Activated T-cell treated with anti-CD3 and anti-CD28 coated beads for 4 hours (primary cell): Measurements from ENCODE around the gene JAG1.
"Not testable (repeated sequence)": the region's sequence is repeated elsewhere in the genome, so short reads cannot be mapped to it uniquely, and the experiment has no call there.

Experiments used
- DNase-seq: peaks from one replicate; pipeline ENCODE4 v3.0.0-alpha.2; 2020

JAG1 gene

GRCh38 chr20:10634683-10635411 lies 39.0 kb downstream of the JAG1 start:
- DNase-seq, result no peak

GRCh38 chr20:10634211-10634610 lies 39.6 kb downstream of the JAG1 start:
- DNase-seq, result no peak

DNA sequence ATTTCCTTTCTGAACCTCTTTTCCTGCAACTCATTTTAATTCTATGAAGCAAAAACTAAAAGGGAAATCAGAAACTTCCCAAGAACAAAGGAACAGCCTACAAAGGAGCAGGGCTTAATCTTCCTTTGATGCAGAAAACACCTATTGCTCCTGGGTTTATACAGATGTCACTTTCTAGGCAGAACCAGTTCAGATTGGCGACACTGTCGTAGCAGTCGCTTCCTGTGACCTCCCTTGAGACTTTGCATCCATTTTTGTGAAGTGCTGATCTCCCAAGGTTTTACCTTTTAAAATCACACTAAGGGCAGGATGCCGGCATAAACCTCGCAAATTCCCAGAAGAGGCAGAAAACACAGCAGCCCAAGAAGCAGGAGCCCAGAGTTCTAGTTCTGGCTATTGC lies 40.1 kb downstream of the JAG1 start:
- DNase-seq, result no peak

DNA sequence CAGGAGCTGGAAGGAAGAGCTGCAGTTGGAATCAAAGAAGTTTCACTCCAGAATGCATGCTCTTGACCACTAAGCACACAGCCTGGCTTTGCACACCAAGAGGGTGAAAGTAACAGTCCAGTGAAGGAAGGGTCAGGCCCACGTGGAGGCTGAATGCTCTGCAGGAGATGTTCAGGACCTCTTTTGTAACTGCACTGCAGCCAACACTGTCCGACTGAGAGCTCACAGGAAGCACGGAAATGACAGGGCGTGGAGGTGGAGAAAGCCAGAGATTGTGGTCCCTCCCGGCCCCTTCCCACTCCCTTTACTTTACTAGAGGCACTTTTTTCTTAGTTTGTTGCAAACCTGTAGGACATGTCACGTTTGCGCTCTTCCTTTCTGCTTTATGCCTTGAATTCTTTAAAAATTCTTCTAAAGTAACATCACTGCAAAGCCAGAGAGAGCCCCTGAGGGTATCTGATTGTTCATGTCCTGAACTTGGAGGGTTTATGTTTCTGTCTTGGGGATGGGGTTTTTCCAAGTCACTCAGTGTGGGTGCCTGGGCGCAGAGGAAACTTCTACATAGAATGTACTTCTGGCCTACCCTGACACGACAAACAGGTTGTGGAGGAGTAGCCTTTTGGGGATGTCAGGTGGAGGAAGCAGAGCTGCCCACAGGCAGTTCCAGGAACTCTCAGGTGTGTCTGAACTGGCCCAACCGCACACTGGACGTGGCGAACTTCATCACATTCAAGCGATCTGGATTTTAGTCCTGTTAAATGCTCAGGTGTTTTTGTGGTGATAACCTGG lies 40.9 kb downstream of the JAG1 start:
- DNase-seq, result no peak

GRCh38 chr20:10631126-10631525 lies 42.7 kb downstream of the JAG1 start:
- DNase-seq, result no peak

DNA sequence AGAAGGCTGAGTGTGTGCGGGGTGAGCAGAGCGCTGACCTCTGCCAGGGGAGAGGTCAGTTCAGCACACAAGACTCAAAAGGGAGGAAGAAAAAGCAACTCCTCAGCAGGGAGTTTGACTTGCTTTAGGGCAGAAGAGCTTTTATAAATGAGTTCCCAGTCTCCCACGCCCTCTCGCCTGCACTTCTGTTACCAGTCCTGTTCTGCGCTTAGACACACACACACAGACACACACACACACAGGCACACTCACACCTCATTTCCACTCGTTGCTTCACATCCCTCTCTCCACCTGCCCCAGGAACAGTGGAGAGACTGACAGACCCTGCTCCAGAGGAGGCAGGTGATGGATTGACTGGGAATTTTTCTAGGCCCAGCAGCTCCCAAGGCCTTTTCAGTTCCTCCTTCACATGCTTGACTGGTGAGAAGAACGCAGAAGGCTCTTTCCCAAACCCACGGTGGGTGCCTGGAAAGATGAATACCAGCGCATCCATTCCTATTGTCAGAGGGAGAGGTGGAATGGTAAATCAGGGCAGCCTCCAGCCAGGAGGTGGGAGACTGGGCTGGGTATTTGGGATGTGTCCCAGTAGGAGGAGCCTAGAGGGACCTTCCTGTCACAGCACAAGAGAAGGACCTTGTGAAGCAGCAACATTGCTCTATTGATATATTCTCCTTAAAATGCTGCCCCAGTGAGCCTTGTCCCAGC lies 43.7 kb downstream of the JAG1 start:
- no peak for DNase-seq

- no peak for DNase-seq
These were observed 46.9 kb downstream of the JAG1 start for GRCh38 chr20:10626896-10627295.

- DNase-seq, result no peak
These were observed 48.2 kb downstream of the JAG1 start for GRCh38 chr20:10625641-10626040.

GRCh38 chr20:10622657-10623418 lies 51.0 kb downstream of the JAG1 start:
- no peak for DNase-seq

- DNase-seq, result no peak
These were observed 52.6 kb downstream of the JAG1 start for GRCh38 chr20:10621149-10621548.

DNA sequence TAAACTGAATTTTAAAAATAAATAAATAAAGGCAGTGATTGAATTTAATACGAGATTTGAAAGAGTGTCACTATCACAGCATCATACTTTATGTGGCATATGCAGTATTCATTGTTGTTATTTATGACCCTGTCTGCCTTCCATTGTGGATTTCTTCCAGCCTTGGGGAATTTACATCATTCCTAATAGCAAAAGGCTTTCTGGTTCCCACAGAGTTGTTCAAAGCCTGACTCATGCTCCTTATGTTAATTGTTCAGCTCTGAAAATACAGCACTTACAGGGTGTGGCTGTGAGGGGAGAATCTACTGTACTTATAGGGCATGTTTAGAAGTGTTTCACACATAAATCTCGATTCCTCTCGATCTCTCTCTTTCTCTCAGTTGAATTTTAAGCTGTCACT lies 54.4 kb downstream of the JAG1 start:
- DNase-seq, result no peak

GRCh38 chr20:10618611-10619245 lies 55.1 kb downstream of the JAG1 start:
- DNase-seq, result no peak

- not testable (repeated sequence) for DNase-seq
These were observed 56.2 kb downstream of the JAG1 start for GRCh38 chr20:10617549-10618133.

- DNase-seq, result no peak
These were observed 57.6 kb downstream of the JAG1 start for GRCh38 chr20:10616212-10616611.

- DNase-seq, result no peak
These were observed 59.9 kb downstream of the JAG1 start for GRCh38 chr20:10613911-10614310.

DNA sequence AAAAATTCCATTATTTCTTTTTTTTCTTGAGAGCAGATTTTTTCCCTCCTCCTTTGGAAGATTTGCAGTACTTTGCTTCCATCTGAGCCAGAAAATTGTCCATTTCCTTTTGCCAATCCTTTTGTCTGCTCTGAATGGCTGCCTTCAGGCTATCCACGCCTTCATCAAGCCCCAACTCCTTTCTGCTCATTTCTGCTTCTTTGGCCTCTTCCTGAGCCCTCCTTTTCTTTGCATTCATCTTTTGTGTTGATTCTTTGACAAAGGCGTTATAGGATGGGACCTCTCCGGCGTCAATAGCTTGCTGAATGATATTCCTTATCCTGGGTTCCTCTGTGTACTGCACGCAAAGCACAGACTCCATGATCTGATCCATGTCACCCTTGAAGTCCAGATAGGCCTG lies 60.4 kb downstream of the JAG1 start:
- not testable (repeated sequence) for DNase-seq

- DNase-seq, result no peak
These were observed 62.4 kb downstream of the JAG1 start for GRCh38 chr20:10611357-10611756.

- DNase-seq, result no peak
These were observed 63.5 kb downstream of the JAG1 start for GRCh38 chr20:10610251-10610650.

GRCh38 chr20:10609770-10610169 lies 64.0 kb downstream of the JAG1 start:
- no peak for DNase-seq

DNA sequence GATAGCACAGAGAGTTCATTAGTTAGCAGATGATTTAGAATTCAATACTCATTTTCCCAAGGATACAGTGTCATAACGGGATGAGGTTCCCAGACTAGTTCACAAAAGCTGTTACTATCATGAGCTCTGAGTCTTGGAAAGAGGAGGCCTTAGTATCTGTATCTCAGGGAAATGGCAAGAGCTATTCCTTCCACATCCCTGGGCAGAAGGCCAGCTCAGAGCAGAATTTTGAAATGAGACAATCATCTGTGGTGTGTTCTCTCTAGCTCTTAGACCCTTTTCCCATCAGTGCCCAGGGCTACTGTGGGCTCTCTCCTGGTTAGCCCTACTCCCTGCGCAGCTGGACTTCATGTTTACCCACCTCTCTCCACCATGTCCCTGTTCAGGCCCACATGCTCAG lies 64.5 kb downstream of the JAG1 start:
- no peak for DNase-seq

GRCh38 chr20:10605547-10606195 lies 68.1 kb downstream of the JAG1 start:
- no peak for DNase-seq
